D341Med (cell line): ENCODE data around the gene TYRO3.

Experiments used
- DNase-seq: peaks from one replicate; pipeline ENCODE4 v3.0.0; 2012; ENCODE audit warnings: low spot score

The TYRO3 gene

DNA sequence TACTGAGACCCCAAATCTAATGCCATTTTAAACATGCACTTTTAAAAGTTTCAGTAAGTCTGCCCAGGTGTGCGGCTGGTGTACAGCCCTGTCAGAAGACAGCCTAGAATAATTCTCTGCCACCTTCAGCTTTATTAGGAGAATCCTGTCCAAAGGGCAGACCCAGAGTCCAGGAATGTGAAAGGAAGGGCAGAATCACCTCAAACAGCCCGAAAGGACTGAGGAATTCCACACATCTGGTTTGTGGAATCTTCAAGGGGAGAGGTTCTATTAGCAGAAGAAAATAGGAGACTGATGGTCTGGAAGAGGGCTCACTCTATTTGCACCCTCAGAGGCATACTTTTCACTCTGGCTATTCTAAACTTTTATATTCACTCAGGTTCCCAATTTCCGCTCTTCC lies 46.6 kb downstream of the TYRO3 start:
- DNase-seq, result no peak

DNA sequence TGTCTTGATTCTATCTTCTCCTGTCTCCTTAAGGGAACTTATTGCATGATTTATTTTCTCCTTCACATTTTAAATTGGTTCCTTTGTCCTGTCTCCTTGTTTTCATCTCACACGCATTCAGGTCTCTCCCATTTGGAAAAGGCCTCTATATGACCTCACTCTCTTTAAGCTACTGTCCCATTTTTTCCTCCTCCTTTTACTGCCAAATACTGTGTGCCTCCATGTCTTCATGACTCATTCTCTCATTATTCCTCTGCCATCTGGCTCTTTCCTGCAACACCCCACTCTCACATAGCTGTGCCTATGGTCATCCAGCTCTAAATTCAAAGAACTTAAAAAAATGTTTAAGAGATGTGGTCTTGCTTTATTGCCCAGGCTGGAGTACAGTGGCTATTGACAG lies 48.0 kb downstream of the TYRO3 start:
- DNase-seq, result no peak

DNA sequence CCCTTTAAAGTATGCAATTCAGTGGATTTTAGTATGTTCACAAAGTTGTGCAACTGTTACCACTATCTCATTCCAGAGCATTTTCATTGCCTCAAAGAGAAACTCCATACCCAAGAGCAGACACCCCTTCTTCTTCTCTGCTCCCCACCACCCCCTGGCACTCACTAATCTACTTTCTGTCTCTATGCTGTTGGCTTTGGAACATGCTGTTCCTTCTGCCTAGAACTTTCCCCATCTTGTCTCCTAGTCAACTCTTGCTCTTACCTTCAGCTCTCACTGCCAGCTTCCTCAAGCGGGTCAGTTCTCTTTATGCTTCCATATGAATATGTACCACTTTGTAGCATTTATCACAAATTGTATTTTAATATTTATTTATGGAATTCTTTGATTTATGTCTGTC lies 50.1 kb downstream of the TYRO3 start:
- no peak for DNase-seq

DNA sequence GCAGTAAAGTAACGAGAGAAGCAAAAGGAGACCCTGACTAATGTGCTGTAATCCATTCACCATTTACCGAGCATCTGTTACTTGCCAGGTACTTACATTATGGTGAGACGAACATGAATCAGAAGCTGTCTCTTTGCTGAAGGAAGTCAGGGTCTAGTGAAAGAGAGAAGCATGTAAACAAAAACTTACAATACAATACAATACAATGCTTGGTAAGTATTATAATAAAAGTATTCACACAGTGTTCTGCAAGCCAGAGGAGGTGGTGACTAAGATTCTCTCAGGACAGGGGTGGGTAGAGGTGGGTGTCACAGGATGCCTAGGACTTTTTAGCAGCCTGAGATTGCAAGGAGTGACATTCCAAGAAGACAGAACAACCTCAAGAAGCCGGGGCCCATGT lies 51.0 kb downstream of the TYRO3 start:
- no peak for DNase-seq

DNA sequence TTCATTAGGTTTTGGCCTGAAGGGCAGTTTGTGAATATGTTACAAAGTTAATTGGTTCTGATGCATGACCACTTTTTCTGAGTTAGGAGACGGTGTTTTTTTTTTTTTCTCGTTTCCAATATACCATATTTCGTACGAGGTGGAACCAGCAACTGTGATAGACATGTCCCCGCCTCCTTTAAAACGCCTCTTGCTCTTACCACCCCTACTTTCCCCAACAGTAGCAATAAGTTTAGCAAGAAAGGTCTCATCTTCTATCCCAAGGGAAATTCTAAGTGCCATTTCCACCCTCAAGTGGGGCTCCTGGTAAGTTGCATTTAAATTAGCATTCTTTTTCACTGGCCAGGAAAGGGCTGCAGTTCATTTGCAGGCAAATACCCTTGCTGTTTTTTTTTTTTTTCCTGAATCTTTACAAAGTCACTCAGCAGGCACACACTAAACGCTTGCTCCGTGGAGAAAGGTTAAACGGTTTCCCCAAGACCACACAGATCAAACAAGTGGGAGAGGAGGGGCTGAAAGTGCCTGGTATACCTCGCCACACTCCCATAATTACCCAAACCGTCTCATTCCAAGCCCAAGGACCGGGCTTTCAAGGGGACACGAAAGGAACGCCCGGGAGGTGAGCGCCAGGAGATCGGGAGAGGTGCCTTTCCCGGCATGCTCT lies 61.7 kb downstream of the TYRO3 start:
- no peak for DNase-seq

DNA sequence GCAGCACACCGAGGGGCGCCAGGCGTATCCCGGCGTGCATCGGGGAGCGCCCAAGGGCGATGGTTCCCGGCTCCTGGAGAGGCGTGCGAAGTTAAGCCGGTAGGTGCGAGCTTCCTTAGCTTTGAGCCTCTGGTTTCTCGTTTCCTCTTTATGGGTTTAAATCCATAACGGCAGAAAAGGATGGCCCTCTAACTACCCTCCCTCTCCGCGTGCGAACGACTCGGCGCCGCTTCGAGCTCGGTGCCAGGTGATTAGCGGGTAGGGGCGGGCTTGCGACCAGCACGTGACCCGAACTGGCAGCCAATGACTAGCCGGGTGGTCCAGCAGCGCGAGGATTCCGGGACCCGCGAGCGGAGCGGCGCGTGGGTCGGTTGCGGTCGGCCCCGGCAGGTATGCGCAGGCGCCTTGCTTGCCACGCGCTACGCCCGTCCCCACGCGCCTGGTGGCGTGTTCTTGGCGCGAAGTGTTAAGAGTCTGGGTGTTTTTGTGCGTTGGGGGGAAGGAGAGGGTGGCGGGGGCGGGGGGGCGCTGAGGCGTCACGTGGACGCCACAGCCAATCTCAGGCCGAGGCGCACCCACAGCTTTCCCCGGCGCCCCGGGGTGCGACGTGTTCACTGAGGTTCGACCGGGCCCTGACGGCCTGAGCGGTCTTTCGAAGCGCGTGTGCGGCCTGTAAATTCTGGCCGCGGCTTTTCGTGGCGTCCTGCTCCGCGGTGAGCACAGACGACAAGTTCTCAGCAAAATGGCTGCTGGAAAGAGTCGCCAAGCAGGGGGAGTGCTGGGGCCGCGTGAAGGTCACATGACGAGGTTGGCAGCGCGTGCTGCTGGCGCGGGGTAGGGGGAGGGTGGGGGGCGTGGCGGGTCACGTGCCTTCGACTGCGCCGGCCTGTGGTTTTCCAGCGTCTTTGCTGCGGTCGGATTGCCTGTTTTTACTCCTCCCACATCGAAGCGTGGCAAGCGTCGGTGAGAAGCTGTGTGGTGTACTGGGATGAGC lies 62.5 kb downstream of the TYRO3 start:
- DNase-seq, result peak; percentile 78

DNA sequence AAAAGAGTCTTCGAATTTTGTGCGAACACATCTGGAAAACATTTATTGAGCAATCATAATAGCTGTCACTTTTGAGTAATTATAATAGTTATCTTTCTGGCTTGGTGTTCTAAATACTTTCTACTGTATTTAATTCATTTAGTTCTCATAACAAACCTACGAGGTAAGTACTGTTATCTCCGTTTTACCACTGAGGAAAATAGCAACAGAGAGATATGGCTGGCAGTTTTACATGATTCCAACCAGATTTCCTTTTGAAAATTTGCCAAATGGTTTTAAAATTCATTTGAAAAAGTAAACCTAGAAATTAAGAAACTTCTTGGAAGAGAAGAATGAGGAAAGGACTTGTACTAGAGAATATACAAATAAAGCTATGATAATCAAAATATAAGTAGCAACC lies 63.9 kb downstream of the TYRO3 start:
- DNase-seq, result no peak

DNA sequence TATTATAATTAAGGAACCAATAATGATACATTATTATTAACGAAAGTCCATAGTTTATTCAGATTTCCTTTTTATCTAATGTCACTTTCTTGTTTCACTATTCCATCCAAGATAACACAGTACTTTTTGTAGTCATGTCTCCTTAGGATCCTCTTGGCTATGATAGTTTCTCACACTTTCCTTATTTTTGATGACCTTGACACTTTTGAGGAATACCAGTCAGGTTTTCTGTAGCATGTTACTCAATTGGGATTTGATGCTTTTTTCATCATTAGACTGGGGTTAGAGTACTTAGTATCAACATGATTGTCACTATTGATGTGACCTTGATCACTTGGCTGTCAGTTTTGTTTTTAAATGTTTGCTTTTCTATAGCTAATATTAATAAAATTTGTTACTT lies 68.2 kb downstream of the TYRO3 start:
- no peak for DNase-seq

DNA sequence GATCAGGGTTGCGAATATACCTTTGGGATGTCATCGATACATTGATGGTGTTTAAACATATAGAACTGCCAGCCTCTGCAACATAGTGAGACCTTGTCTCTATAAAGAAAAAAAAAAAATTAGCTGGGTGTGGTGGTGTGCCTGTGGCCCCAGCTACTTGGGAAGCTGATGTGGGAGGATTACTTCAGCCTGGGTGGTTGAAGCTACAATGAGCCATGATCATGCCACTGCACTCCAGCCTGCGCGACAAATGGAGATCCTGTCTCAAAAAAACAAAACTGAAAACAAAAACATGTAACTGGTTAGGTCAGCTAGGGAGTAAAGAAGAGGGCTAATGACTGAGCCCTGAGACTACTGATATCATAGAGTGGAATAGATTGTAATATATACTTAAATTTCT lies 70.5 kb downstream of the TYRO3 start:
- no peak for DNase-seq

DNA sequence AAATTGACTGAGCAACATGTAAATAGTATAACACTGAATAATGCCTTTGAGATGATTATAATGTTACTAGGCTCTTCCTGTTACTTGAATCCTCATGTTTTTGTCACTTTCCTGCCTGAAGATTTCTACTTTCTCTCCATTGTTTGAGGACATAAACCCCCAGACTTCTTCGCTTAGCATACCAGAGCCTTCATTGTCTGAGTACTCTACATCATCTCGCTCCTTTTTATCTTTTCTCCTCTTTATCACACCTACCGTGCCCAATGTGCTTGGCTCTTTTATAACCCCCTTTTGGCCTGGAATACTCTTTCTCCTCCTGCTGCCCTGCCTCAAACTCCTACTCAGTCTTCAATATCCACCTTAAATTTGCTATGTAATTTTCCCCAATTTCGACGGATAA lies 70.9 kb downstream of the TYRO3 start:
- no peak for DNase-seq

DNA sequence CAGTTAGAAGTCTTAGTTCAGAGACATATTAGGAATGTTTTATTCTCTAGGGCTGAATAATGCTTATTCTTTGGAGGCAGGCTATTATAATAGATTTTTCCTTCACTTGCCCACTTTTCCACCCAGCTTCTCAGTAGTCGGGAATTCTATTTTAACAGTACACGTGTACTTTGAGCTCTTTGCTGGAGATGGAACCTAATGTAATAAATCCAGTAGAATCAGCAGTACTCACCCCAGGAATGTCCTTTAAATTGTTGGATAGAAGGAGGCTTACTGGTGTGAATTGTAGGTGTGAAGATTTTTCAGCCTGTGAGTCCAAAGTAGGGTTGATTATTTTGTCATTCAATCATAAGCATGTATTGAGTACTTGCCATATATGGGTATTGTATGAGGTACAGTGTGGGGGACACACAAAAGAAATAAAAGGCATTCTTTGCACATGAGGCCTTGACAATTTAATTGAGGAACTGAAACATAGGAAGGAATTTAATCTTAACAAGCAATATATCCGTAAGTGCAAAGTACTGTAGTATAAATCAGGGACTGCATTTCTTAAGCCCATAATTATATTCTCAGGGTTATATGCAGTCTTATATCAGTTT lies 71.7 kb downstream of the TYRO3 start:
- DNase-seq, result no peak

DNA sequence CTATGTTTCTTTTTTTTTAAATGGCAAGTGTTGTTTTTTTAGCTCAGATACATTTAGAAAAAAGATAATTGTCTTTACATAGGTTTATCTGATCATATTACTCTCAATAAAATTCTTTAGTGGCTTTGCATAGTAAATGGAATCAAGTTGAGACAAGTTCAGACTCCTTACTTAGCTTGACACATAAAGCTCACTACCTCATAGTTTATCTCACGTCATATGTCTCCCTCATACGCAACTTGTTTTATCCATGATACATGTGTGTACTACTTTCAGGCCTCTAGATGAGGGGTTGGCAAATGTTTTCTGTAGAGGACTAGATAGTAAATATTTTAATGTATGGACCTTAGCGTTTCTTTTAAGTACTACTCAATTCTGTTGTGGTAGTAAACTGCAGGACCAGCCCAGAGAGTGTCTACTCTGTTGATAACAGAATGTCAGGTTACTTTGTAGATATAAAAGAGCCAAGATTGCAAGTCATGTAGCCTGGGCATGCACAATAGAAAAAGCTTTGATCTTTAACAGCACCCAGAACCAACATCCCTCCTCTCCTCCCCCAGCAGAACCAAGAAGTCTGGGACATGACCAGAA lies 73.0 kb downstream of the TYRO3 start:
- DNase-seq, result no peak
